ENCODE measurements around the gene FXR2. TPM values are rescaled to one million over a fixed set of nuclear protein-coding genes. Genes with fewer than 3 reads are reported as not detected.

Gene FXR2
- total and polyA plus RNA-seq, 9 of the 15 experiments (the other 6 are each of a cell fraction or from before 2014, with no cell fraction given), result 2.0 to 49.3 (median 24.5) TPM

DNA sequence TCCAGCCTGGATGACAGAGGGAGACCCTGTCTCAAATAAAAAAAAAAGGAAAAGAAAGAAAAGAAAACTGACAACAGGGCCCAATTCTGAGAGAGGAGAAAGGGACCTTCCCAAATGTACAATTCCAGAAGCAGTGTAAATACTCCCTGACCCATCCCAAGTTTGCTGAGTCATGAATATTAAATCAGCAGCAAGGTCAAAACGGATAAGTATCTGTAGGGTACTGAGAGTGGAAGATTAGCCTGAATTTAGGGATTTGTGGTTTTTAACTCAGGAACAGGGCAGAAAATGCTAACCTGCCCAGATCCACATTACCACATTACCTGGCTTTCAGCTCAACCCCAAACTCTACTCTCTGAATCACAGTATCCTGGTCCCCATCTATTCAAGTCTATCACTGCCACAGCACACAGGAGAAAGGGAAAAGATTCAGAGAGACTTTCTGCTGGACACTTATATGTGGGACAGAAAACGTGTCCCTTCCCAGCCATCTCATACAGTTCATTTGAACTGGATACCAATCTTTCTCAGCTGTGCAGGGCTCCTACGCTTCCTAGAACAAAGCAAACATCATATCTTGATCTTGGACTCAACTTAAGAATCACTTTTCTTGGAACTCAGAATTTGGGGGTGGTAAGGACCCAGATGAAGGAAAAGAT, 2.9 kb downstream of the FXR2 start:
- DNase-seq (ENCODE audit: extremely low read depth in 1 of 4, low spot score in 3 of 4), result peak in 1 of 4 experiments; percentile 12
- no peak for ATAC-seq
- Histone ChIP-seq H3K36me3 (ENCODE audit: control insufficient read depth, insufficient read depth, low read length) (peaks cover 20% of the 10 kb centered on the region; the same call in 2 of the 3 replicates), H3K4me3 (no peak overlapping the region), H3K9me1 (ENCODE audit: control insufficient read depth, insufficient read depth, low read length) (peaks cover 6% of the 10 kb centered on the region), H3K79me2 (ENCODE audit: control insufficient read depth, insufficient read depth, low read length) (peaks cover 51% of the 10 kb centered on the region), H3K4me2 (ENCODE audit: insufficient read depth, low read length) (peak overlapping the region; percentile 6), H3K9me3 (replicated peaks; ENCODE audit: control insufficient read depth, insufficient read depth, low read depth, low read length) (no peaks in the 10 kb centered on the region), H4K20me1 (replicated peaks; ENCODE audit: control insufficient read depth, insufficient read depth, low read length) (no peaks in the 10 kb centered on the region; the same call in 1 of the 2 replicates), H3K27me3 (ENCODE audit: control insufficient read depth in 2 of 2, insufficient read depth in 2 of 2, low read length in 2 of 2) (no peaks in the 10 kb centered on the region), H3K4me1 (replicated peaks in 1 of 2; ENCODE audit: control insufficient read depth in 2 of 2, insufficient read depth in 2 of 2, low read length in 2 of 2) (peaks cover 16 to 27% of the 10 kb centered on the region in 2 experiments; a peak in 4 of 5 replicates), H3K9ac (ENCODE audit: insufficient read depth in 1 of 2, low read depth in 2 of 2, low read length in 2 of 2) (no peak overlapping the region), H2AFZ (ENCODE audit: low read depth, low read length) (no peak overlapping the region), H3K27ac (ENCODE audit: extremely low read depth, low read depth, low read length) (no peak overlapping the region)
- ChIA-PET CTCF (ENCODE audit: low intra/inter-chr PET ratio) (no interaction called here), POLR2A (interaction anchor here (0.7 to 4.0 kb wide), 4 partner anchors 10 to 75 kb away, joined by 3 to 28 read pairs (median 4); partner anchors contain the start of genes MPDU1 and TP53)
- BruUV-seq (replicated peaks), result no TSS peak
- no peak for FAIRE-seq
- WGBS (ENCODE audit: insufficient coverage, low coverage, missing lambda C conversion rate), result 0% methylated on average over 2 of the region's 3 CpGs
- intact Hi-C loops (cut with micrococcal nuclease), result no loop called here
- in situ Hi-C loops (cut with MboI), result no loop called here
- TF ChIP-seq MAFF (IDR thresholded peaks at IDR 0.05; ENCODE audit: low read length) (peak; percentile 96), C11orf30 (IDR thresholded peaks at IDR 0.05; ENCODE audit: low read depth) (peak; percentile 98), HDAC2 (IDR thresholded peaks at IDR 0.05) (peak; percentile 86), ZNF436 (CRISPR knock-in tag; IDR thresholded peaks at IDR 0.05) (no peak), CTBP1 (IDR thresholded peaks at IDR 0.05; ENCODE audit: borderline replicate concordance) (0 out of 2 replicates have a peak, but pooled peaks have one; percentile 25), ESRRA (IDR thresholded peaks at IDR 0.05; ENCODE audit: borderline replicate concordance, low read depth) (peak; percentile 81; the same call in 1 of the 2 replicates), FOSL1 (tag; conservative IDR thresholded peaks at IDR 0.05) (peak; percentile 36; the same call in 1 of the 2 replicates), NR2C1 (IDR thresholded peaks at IDR 0.05) (no peak), NR2C1 (tag; IDR thresholded peaks at IDR 0.05) (peak; percentile 48; the same call in 1 of the 2 replicates), MTA2 (IDR thresholded peaks at IDR 0.05; ENCODE audit: low read depth) (no peak), MAFK (IDR thresholded peaks at IDR 0.05; ENCODE audit: low read length) (peak; percentile 96), SMARCA4 (IDR thresholded peaks at IDR 0.05) (peak; percentile 19; the same call in 1 of the 2 replicates), SP1 (CRISPR knock-in tag; IDR thresholded peaks at IDR 0.05) (no peak), CBFA2T3 (IDR thresholded peaks at IDR 0.05) (peak; percentile 24; the same call in 1 of the 2 replicates), RBM14 (IDR thresholded peaks at IDR 0.05; ENCODE audit: borderline replicate concordance, insufficient read depth, low read depth, low read length) (no peak), PRMT5 (CRISPR knock-in tag; IDR thresholded peaks at IDR 0.05) (no peak), SOX6 (IDR thresholded peaks at IDR 0.05) (peak; percentile 67), MAFG (tag; conservative IDR thresholded peaks at IDR 0.05) (peak; percentile 99), BACH1 (tag; IDR thresholded peaks at IDR 0.05) (peak; percentile 87)
- TF ChIP-seq, protein P1, sequence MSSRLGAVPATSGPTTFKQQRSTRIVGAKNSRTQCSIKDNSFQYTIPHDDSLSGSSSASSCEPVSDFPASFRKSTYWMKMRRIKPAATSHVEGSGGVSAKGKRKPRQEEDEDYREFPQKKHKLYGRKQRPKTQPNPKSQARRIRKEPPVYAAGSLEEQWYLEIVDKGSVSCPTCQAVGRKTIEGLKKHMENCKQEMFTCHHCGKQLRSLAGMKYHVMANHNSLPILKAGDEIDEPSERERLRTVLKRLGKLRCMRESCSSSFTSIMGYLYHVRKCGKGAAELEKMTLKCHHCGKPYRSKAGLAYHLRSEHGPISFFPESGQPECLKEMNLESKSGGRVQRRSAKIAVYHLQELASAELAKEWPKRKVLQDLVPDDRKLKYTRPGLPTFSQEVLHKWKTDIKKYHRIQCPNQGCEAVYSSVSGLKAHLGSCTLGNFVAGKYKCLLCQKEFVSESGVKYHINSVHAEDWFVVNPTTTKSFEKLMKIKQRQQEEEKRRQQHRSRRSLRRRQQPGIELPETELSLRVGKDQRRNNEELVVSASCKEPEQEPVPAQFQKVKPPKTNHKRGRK (tag; IDR thresholded peaks at IDR 0.05), result no peak
- TF ChIP-seq, protein P2, sequence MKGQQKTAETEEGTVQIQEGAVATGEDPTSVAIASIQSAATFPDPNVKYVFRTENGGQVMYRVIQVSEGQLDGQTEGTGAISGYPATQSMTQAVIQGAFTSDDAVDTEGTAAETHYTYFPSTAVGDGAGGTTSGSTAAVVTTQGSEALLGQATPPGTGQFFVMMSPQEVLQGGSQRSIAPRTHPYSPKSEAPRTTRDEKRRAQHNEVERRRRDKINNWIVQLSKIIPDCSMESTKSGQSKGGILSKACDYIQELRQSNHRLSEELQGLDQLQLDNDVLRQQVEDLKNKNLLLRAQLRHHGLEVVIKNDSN (CRISPR knock-in tag; IDR thresholded peaks at IDR 0.05), result no peak
- TF ChIP-seq, protein P3, sequence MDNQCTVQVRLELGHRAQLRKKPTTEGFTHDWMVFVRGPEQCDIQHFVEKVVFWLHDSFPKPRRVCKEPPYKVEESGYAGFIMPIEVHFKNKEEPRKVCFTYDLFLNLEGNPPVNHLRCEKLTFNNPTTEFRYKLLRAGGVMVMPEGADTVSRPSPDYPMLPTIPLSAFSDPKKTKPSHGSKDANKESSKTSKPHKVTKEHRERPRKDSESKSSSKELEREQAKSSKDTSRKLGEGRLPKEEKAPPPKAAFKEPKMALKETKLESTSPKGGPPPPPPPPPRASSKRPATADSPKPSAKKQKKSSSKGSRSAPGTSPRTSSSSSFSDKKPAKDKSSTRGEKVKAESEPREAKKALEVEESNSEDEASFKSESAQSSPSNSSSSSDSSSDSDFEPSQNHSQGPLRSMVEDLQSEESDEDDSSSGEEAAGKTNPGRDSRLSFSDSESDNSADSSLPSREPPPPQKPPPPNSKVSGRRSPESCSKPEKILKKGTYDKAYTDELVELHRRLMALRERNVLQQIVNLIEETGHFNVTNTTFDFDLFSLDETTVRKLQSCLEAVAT (IDR thresholded peaks at IDR 0.05), result 0 out of 4 replicates have a peak, but pooled peaks of 1 of the 2 experiments have one; percentile 21

Measured in K562 (cell line).